Lung microvascular endothelial cell (primary cell): ENCODE measurements around the gene VANGL2. TPM values are rescaled to one million over a fixed set of nuclear protein-coding genes. Genes with fewer than 3 reads are reported as not detected.
"Not testable (repeated sequence)": the region's sequence is repeated elsewhere in the genome, so short reads cannot be mapped to it uniquely, and the experiment has no call there.

ENCODE experiments used
- DNase-seq, 2 donors: peaks; one replicate each; pipeline versions ENCODE4 v3.0.0 to v3.0.0-alpha.2; 2010; ENCODE audit warnings: low read depth in 2 of 2
- total RNA-seq: library from RNA; depleted of rRNA; stranded (reverse); fragments of >200 nt; gene quantifications from 2 replicates; pipeline ENCODE4 v1.2.1, GENCODE V29; 2014

Gene VANGL2
- total RNA-seq, 1 donor from 2014 or later = not detected

DNA sequence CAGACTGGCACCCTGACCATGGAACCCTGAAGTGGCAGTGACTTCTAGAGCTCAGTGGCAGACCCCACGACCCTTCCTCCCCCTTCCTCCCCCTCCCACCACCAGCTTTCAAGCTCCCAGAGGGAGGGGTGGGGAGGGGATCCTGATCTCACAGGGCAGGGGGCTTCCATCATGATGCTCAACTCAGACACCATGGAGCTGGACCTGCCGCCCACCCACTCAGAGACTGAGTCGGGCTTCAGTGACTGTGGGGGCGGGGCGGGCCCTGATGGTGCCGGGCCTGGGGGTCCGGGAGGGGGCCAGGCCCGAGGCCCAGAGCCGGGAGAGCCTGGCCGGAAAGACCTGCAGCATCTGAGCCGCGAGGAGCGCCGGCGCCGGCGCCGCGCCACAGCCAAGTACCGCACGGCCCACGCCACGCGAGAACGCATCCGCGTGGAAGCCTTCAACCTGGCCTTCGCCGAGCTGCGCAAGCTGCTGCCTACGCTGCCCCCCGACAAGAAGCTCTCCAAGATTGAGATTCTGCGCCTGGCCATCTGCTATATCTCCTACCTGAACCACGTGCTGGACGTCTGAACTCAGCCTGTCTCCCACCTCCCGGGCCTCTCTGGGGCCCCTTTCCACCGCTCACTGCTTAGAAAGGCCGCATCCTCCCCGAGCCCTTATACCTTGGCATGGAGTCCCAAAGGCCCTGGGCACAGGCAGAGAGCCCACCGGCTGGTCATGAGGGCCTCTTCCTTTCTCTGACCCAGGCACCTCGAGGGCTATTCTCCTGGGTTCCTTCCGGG lies 29.6 kb upstream of the VANGL2 start:
- DNase-seq = no peak

DNA sequence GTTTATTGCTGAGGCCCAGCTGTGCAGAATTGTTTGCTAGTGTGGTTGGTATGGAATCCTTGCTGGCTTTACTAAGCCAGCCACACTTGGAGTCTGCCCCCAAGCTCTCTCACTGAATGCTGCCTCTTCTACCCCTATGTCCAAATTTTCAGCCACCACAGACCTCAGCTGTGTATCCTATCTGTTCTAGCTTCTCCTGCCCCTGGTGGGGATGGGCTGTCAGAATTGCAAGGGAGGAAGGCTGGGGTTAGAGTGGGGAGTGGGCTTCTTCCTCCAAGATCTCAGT lies 29.1 kb upstream of the VANGL2 start:
- DNase-seq = no peak

DNA sequence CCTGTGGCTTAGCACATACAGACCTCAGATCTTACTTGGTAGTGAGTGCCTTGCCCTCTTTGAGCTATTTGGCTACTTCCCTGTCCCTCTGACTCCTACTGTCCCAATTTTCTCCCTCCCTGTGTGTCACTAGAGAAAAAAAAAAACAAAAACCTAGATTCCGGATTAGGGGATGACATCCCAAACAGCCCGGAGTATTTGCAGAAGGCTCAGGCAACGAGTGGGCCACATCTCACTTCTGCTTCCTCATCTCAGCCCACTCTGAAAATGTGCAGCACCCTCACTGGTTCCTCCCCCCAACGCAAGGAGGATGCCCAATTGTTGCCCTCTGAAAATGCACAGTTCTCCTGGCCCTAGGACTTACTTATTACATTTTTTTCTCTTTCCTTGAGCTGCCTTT lies 28.6 kb upstream of the VANGL2 start:
- no peak for DNase-seq

DNA sequence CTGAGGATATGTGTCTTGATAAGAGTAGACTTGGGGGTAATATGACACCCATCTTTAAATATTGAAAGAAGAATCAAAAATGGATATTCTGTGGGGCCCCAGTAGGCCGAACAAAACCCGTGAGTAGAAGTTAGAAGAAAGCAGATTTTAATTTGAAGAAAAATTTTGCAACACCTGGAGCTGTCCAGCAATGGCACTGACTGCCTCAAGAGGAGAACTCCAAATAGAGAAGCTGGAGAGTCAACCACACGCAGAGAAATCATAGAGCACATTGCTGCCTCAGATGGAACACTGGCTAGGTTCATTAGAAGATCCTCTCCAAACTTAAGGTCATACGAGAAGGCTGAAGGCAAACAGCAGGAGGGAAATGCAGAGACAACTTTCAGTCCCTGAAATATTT lies 26.7 kb upstream of the VANGL2 start:
- peak in 1 of 2 donors; percentile 15 for DNase-seq

DNA sequence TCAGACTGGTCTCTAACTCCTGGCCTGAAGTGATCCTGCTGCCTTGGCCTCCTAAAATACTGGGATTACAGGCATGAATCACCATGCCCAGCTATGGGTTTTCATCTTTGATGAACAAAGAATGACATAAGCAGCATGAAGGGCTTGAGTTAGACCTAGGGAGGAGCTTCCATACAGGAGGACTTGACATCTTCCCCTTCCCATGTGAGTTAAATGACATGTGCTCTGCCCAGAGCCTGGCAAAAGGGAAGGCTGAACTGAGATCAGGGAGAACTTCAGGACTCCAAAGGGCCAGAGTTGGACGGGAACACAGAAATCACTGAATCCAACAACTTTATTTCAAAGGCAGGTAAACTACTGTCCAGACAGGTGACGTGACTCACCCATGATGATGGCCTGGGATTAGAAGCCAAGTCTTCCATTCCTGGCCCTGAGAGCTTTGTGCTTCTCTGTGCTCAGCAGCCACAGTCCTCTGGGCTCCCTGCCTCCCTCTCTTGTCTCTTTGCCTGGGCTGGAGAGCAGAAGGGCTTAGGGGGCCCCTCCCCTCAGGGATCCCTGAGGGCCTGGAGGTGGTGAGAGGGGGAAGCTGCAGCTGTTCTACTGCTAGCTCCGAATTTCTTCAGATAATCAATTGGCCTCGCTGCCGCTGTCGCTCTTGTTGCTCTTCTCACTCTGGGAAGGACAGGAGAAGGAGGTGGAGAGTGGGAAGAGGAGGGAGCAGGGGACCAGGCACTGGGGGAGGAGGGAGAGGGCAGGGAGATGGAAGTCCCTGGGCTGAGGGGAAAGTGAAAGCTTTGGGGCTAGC lies 25.9 kb upstream of the VANGL2 start:
- DNase-seq = no peak

DNA sequence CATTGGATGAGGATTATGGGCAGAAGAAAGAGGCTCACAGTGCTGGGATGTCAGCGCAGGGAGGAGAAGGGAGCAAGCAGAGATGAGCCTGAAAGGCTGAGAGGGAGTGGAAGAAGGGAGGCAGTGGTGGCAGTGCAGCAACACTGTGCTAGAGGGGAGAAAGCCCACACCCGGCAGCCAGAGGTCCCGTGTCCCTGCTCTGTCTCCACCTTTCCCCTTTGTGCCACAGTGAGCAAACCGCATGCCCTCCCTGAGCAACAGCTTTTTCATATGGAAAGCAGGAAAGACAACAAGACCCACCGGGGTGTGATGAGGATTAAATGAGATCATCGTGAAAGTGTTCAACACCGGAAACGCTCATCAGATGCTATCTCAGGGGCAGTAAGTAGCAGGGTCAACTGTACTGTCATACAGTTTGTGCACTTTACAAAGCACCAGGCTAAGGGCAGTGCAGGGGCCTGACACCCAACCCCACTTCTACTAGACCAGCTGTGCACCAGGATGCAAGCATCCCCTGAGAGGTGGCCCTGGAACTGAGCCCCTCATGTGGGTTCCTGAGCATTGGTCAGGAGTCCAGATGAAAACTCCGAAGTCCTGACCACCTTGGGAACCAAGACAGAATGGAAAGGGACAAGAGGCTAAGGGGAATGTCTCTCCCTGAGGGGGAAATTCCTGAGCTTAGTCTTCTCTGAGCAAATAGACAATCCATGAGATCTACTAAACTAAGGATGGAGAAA lies 24.4 kb upstream of the VANGL2 start:
- peak; percentile 16 to 25 for DNase-seq

DNA sequence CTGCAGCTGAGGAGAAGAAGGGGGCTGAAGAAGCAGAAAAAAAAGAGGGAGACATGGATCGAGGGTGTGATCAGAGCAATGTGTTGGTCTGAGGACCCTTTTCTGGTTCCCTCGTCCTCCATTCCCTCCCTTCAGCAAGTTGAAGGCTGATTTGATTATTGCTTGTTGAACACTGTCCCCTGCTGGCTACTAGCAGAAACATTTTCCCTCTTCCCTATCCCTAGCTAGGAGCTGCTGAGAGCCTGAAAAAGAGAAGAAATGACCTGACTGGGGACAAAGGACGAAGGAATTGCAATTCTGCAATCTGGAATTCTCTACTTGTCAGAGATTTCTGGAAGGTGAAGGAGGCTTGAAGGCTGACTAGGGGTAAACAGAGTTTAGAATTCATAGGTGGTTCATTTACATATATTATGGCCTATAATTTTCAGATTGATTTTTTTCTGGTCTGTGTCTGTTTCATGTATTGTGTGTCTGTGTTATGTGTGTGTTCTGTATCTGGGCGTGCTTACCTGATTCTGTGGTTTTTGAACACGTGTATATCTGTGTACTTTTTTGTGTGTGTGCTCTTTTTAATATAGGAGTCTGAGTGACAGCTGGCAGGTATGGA lies 23.7 kb upstream of the VANGL2 start:
- peak; percentile 76 to 80 for DNase-seq

DNA sequence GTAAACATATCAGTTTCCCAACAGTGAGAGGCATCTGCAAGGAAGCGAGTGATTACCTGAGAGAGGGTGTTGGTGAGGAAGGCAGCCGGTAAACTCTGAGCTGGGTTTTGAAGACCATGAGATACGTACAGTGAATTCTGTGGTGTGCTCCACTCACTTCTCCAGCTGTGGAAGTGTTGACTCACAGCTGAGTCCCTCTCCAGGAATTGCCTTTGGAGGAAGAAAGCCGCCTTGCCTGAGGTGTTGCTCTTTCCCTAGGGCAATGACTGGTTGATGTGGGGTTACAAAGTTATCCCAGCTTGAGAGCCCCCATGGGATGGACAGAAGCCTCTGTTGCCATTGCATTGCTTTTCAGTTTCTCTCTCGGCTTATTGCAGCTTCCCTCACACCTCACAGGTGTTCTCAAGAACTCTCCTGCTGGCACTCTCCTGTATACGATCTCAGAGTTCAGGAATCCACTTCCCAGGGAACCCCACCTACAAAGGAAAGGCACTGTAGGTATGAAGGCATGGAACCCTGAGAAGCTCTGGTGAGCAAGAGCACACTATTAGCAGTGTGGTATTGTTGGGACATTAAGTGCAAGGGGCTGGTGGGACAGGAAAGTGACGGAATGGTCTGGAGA lies 22.7 kb upstream of the VANGL2 start:
- DNase-seq = no peak

DNA sequence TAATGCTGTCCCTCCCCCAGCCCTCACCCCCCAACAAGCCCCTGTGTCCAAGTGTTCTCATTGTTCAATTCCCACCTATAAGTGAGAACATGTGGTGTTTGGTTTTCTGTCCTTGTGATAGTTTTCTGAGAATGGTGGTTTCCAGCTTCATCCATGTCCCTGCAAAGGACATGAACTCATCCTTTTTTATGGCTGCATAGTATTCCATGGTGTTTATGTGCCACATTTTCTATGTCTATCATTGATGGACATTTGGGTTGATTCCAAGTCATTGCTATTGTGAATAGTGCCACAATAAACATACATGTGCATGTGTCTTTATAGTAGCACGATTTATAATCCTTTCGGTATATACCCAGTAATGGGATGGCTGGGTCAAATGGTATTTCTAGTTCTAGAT lies 15.6 kb upstream of the VANGL2 start:
- DNase-seq = not testable (repeated sequence)

DNA sequence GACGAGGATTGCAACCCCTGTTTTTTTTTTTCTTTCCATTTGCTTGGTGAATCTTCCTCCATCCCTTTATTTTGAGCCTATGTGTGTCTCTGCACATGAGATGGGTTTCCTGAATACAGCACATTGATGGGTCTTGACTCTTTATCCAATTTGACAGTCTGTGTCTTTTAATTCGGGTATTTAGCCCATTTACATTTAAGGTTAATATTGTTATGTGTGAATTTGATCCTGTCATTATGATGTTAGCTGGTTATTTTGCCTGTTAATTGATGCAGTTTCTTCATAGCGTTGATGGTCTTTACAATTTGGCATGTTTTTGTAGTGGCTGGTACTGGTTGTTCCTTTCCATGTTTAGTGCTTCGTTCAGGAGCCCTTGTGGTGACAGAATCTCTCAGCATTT lies 12.0 kb upstream of the VANGL2 start:
- not testable (repeated sequence) for DNase-seq

DNA sequence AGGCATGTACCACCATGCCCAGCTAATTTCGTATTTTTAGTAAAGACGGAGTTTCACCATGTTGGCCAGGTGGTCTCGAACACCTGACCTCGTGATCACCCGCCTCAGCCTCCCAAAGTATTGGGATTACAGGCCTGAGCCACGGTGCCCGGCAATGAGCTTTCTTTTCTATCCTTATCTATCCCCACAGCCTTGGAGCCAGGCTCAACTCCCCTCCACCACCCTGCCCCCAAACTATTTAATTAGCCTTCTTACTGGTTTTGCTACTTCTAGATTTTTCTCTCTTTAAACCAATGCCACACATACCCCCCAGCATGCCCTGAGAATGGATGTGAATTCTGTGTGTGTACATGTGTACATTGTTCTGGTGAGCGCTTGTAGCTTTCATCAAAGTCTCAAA lies 5.7 kb upstream of the VANGL2 start:
- DNase-seq = no peak

DNA sequence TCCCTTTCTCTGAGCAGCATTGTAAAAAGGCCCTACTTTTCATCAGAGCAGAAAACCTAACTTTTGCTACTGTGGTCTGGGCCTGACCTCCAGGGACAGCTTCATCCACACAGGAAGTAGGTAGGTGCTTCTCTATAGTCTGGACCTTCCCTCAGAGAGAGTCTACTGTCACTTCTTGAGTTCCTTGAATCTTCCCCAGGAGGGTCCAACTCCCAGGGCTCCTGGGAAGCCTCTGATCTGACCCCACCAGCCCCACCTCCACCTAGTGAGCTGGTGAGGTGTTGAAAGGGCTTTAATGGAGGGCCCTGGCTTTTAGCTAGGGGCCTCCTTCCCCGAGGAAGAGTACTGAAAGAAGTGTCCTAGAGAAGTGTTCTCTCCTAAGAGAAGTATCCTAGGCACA lies 2.7 kb upstream of the VANGL2 start:
- DNase-seq = no peak

DNA sequence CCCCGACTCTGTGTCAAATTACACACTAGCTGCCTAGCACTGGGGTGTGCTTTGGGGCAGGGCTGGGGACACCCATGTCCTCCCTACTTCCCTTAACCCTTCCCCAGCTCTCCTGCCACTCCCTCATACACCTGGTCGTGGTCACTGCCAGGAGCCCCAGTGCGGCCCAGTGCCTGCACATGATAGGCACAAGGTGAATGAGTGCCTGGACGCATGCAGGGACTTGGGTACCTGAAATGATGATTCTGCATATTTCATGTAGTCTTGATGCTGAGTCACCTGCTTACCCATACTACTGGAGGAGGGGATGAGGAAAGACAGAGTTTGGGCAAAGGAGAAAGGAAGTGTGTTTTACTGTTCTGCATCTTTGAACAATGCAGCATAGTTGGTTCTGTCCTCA lies 1.5 kb upstream of the VANGL2 start:
- no peak for DNase-seq

DNA sequence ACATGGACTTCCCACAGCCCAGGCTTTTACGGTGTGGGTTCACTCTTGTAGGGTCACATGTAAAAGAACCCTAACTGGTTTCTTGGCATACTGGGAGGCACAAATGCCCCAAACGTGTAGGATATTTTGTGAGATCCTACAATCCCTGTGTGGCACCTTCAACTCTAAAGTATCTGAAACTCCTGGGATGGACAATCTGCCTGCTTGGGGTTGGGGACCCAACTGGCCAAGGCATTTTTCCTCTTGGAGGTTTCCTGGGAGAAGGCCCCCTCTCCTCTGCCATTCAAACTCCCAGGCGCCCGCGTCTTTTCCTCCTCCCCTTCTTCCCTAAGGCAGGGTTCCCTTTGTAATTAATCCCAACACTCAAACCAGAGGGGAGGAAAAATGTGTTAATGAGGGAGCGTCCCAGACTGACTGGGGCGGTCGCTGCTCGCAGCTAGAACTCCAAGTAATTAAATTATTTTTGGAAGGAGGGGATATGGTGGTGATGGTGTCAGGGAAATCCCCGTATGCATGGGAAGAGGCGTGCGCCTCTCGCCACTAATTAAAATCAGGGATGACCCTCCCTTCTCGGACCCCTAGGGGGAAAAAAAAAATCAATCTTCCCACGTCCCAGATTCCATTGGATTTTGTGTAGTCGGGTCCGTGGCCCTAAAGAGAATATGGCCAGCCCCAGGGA lies 681 bp upstream of the VANGL2 start:
- DNase-seq = no peak

DNA sequence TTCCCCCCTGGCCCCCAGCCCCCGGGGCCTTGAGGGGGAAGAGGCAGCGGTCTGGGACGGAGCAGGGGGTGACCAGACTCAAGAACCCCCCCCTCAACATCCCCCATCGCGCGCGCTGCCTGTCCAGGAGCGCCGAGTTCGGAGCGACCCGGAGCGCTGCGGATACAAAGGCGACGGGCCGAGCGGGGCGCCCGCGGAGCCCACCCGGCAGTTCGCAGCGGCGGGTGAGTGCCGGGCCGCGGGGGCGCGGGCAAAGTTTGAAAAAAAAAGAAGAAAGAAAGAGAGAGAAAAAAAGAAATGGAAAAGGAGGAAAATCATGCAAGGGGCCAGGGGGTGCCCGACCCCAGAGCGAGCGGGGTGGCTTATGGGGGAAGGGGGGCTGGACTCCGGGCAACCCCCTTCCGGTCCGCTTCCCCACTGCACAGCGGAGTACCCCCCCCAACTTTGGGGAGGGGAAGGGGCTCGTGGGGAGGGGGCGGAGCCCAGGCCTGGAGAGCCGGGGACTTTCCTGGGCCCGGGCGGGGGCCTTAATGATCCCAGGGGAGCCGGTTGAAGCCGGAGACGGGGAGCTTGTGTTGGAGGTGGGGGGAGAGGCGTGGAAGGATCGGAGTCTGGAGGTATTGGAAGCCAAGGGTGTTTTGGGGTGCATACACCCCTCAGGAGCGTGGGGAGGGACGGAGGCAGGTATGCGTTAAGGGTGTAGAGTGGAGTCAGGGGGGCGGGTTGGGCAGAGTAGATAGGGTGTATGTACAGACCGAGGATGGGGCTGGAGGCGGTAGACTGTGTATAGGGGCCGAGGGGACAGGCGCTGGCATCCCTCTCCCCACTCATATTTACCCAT lies 502 bp downstream of the VANGL2 start:
- DNase-seq = no peak

DNA sequence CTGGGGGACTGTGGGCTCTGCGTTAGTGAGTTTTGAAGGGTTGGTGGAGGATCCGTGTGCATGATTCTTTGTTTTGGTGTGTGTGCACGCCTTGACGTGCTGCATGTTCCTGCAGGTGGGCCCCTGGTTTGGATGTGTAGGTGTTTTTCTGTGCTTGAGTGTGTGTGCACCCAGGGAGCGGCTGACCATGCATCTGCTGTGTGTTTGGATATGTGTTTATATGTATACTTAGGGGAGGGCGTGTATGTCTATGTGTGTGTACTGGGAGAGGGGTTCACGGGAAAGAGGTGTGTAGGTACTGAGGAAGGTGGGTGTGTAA lies 1.1 kb downstream of the VANGL2 start:
- no peak for DNase-seq

DNA sequence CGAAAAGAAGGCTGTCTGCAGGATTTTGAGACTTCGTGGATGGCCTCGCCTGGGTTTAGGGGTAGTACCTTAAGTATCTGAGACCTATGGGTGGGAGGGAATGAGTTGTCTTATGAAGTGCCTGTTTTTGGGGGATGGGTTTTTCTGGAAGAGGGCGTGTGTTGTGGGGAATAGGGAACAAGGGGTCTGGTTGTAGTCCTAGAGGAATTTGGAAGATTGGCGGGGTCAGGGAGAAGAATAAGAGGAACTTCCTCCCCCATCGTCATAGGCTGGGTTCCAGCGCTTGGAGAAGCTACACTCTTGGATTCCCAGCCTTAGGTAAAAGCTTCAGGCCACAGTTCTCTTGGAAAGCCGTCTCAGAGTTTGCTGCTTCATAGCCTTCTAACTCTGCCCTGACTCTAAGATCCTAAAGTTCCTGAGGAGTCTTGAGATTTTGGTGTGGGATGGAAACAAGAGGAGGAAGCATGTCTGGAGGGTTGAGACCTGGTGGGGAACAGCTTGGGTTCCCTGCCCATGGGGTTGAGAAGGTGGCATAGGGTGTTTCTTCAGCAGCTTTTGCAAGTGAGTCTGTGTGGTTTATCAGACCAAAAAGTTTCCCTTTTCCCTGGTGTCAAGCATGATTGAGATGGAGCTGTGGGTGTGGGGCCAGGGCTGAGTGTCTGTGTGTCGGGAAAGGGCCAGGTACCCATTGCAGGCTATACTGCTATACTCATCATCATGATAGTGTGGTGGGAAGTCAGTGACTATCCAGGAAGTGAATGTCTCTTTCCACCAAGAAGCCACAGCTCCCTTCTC lies 1.8 kb downstream of the VANGL2 start:
- DNase-seq = no peak

DNA sequence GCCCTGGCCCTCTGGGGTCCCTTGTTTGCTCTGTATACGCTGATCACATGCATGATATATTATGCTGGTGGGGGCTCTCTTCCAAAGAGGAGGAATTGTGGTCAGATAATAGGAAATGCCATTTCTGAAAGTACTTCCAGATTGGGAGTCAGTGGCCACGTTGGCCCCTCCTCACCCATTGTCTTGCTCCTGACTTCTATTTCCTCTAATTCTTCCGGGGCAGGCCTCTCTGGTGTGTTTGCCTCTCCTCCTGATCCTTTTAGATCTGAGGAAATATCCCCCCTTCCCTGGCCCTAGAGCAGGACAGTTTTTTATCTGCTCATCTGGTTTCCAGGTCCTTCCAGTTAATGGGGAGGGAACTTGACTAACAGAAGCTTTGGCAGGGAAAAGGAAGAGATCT lies 2.9 kb downstream of the VANGL2 start:
- peak; percentile 59 to 70 for DNase-seq

DNA sequence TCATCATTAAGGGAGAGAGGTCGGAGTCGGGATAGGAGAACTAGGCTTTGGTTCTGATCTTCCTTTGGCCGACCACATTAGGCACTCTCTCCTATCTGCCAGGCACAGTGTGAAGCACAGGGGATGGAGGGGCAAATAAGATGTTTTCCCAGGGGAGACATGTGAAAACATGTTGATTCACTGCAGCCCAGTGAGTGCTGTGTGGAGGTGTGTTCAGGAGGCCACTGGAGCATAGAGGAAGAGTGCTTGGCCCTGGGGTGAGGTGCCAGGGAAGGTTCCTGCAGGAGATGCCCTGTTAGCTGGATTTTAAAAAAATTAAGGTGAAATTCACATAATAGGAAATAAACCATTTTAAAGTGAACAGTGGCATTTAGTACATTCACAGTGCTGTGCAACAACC lies 3.7 kb downstream of the VANGL2 start:
- DNase-seq = no peak
